HAP-1 (cell line): ENCODE results near the gene TAF11L3.
"Not testable (repeated sequence)": the region's sequence is repeated elsewhere in the genome, so short reads cannot be mapped to it uniquely, and the experiment has no call there.

Experiments used
- DNase-seq, 2 experiments: peaks; one replicate each; pipeline ENCODE4 v3.0.0-alpha.2; 2016 to 2020; ENCODE audit warnings: low spot score in 2 of 2
- H3K27me3 ChIP-seq: fragments of 250-450 bp; sonication (Bioruptor Pico); 2 replicates; pipeline ENCODE4 v1.5.1; 2020; ENCODE audit warnings: low read depth, mild to moderate bottlenecking, moderate library complexity
- H3K36me3 ChIP-seq: fragments of 250-450 bp; sonication (Bioruptor Pico); replicated peaks from 2 replicates; pipeline ENCODE4 v1.5.1; 2020; ENCODE audit warnings: mild to moderate bottlenecking
- H3K4me1 ChIP-seq: fragments of 250-450 bp; sonication (Bioruptor Pico); 2 replicates; pipeline ENCODE4 v1.5.1; 2020; ENCODE audit warnings: mild to moderate bottlenecking
- H3K4me3 ChIP-seq: fragments of 250-450 bp; sonication (Bioruptor Pico); 2 replicates; pipeline ENCODE4 v1.5.1; 2020; ENCODE audit warnings: mild to moderate bottlenecking, moderate library complexity
- H3K9me3 ChIP-seq: fragments of 250-450 bp; sonication (Bioruptor Pico); 2 replicates; pipeline ENCODE4 v1.5.1; 2020; ENCODE audit warnings: mild to moderate bottlenecking, moderate library complexity
- in situ Hi-C: fragments of 300-500 bp; cut with MboI; formaldehyde crosslinking; loops from 3 replicates; pipeline ENCODE4 v1.14.3; 2020; ENCODE audit warnings: low sequenced_read_pairs, inconsistent platforms, mixed read lengths

TAF11L3 gene

DNA sequence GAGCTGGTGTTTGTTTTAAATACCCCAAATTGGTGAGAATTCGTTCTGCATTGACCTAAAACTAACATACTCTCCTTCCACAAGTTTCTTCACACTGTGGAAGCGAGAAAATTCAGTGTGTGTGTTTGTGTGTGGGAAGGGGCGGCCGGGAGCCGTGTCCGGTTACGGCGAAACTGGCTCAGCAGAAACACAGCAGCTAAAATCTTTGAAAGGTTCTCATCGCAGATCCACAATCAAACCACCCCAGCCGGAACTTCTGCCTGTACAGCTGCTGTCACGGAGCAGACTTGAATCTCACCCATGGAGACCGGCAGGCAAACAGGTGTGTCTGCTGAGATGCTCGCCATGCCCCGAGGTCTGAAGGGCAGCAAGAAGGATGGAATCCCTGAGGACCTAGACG is at the start of gene TAF11L3:
TSS of gene TAF11L3 (plus strand) at position 301 of the 400 bp plus-strand sequence.
- H3K4me1 ChIP-seq, H3K4me3 ChIP-seq, H3K27me3 ChIP-seq, DNase-seq, H3K9me3 ChIP-seq, in situ Hi-C loops, H3K36me3 ChIP-seq: not testable (repeated sequence)

GRCh38 chr5:17470064-17470463 is 48.1 kb upstream of the TAF11L3 start:
- Histone ChIP-seq H3K4me1 (no peaks in the 10 kb centered on the region), H3K27me3 (no peaks in the 10 kb centered on the region), H3K4me3 (no peak overlapping the region), H3K9me3 (no peaks in the 10 kb centered on the region), H3K36me3 (no peaks in the 10 kb centered on the region)
- DNase-seq, result no peak
- in situ Hi-C loops, result no loop called here

GRCh38 chr5:17475064-17475463 is 43.1 kb upstream of the TAF11L3 start:
- in situ Hi-C loops, H3K4me3 ChIP-seq, H3K27me3 ChIP-seq, DNase-seq, H3K4me1 ChIP-seq, H3K36me3 ChIP-seq, H3K9me3 ChIP-seq: not testable (repeated sequence)

GRCh38 chr5:17477043-17477442 is 41.1 kb upstream of the TAF11L3 start:
- no peak overlapping the region for H3K4me3 ChIP-seq
- in situ Hi-C loops, result no loop called here
- no peak for DNase-seq

DNA sequence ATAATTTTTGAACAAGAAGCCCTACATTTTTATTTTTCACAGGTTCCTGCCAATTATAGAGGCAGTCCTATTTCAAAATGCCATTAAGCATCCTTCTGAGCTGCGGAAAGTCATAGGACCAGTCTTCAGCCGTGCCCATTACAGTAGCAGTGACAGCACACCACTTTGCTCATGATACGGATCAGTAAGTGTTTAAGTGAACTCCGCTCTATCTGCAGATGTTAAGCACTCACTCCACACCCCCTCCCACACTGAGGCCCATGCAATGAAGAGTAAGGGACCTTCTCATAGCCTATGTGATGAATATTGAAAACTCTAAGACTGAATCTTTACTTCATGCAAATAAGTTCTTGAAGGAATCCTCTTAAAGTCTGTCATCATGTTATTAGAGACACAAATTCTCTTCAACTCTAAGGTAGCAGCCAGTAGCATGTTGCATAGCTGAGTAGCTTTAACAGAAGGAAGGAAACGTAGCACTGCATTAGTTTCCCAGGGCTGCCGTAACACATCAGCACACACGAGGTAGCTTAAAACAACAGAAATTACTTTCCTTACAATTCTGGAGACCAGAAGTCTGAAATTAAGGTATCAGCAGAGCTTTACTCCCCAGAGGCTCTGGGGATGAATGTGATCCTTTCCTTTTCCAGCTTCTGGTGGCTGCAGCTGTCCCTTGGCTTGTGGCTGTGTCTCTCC is 40.4 kb upstream of the TAF11L3 start:
- no peak for DNase-seq
- H3K36me3 ChIP-seq, result no peaks in the 10 kb centered on the region
- in situ Hi-C loops, result no loop called here
- no peaks in the 10 kb centered on the region; the same call in 1 of the 2 replicates for H3K27me3 ChIP-seq
- H3K4me1 ChIP-seq, result no peaks in the 10 kb centered on the region
- no peak overlapping the region for H3K4me3 ChIP-seq
- H3K9me3 ChIP-seq, result no peaks in the 10 kb centered on the region

More at GRCh38 chr5:17477043-17477442, 41.1 kb upstream of the TAF11L3 start:
- H3K4me1 ChIP-seq, result no peaks in the 10 kb centered on the region
- H3K36me3 ChIP-seq, result no peaks in the 10 kb centered on the region
- H3K9me3 ChIP-seq, result no peaks in the 10 kb centered on the region
- H3K27me3 ChIP-seq, result no peaks in the 10 kb centered on the region; the same call in 1 of the 2 replicates

- Histone ChIP-seq H3K36me3 (no peaks in the 10 kb centered on the region), H3K27me3 (no peaks in the 10 kb centered on the region; the same call in none of the 2 replicates), H3K4me1 (no peaks in the 10 kb centered on the region), H3K9me3 (no peaks in the 10 kb centered on the region), H3K4me3 (no peak overlapping the region)
- in situ Hi-C loops, result no loop called here
- no peak for DNase-seq
Observed at GRCh38 chr5:17481378-17481777, 36.8 kb upstream of the TAF11L3 start.

GRCh38 chr5:17482790-17483189 is 35.4 kb upstream of the TAF11L3 start:
- Histone ChIP-seq H3K27me3 (no peaks in the 10 kb centered on the region; the same call in none of the 2 replicates), H3K36me3 (no peaks in the 10 kb centered on the region), H3K4me1 (no peaks in the 10 kb centered on the region), H3K9me3 (no peaks in the 10 kb centered on the region), H3K4me3 (no peak overlapping the region)
- in situ Hi-C loops, result no loop called here
- DNase-seq, result no peak

- in situ Hi-C loops, H3K4me1 ChIP-seq, H3K9me3 ChIP-seq, H3K36me3 ChIP-seq, H3K27me3 ChIP-seq, DNase-seq, H3K4me3 ChIP-seq: not testable (repeated sequence)
Observed at GRCh38 chr5:17486464-17487173, 31.5 kb upstream of the TAF11L3 start.

DNA sequence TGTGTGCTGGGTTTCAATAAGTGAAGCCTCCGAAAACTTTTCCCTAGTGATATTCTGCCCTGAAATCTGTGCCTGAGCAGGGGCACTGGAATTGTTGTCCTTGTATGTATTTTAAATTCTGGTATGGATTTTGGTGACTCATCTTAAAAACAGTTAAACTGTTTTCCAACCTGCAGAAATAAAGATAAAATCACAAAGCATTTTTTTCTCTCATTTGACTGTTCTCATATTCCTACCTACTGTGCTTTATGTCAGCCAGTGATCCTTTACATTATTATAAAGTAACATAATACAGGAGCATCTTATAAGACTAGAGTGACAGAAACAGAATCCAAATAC is 31.0 kb upstream of the TAF11L3 start:
- H3K36me3 ChIP-seq, result no peaks in the 10 kb centered on the region
- no peak overlapping the region for H3K4me3 ChIP-seq
- no peaks in the 10 kb centered on the region for H3K9me3 ChIP-seq
- no peaks in the 10 kb centered on the region; the same call in 1 of the 2 replicates for H3K27me3 ChIP-seq
- in situ Hi-C loops, result no loop called here
- no peaks in the 10 kb centered on the region for H3K4me1 ChIP-seq
- no peak for DNase-seq

DNA sequence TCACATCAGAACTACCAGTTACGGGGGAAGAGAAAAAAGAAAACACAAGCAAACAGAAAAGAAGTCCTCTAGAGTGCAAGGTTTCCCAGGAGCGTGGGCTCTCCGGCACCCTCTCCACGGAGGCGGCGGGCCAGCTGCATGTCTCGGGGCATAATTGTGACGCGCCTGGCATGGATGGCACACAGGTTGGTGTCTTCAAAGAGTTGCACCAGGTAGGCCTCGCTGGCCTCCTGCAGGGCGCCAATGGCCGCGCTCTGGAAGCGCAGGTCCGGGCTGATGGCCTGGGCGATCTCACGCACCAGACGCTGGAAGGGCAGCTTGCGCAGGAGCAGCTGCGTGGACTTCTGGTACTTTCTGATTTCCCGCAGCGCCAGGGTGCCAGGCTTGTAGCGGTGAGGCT is 26.9 kb upstream of the TAF11L3 start:
- H3K4me3 ChIP-seq, H3K4me1 ChIP-seq, in situ Hi-C loops, H3K36me3 ChIP-seq, DNase-seq, H3K9me3 ChIP-seq, H3K27me3 ChIP-seq: not testable (repeated sequence)

GRCh38 chr5:17492770-17493169 is 25.4 kb upstream of the TAF11L3 start:
- in situ Hi-C loops, result no loop called here
- no peaks in the 10 kb centered on the region for H3K4me1 ChIP-seq
- H3K4me3 ChIP-seq, result no peak overlapping the region

GRCh38 chr5:17497446-17497845 is 20.7 kb upstream of the TAF11L3 start:
- Histone ChIP-seq H3K36me3 (no peaks in the 10 kb centered on the region), H3K27me3 (no peaks in the 10 kb centered on the region), H3K4me1 (no peaks in the 10 kb centered on the region), H3K4me3 (no peak overlapping the region), H3K9me3 (no peaks in the 10 kb centered on the region)
- no peak for DNase-seq
- in situ Hi-C loops, result no loop called here

More at GRCh38 chr5:17492770-17493169, 25.4 kb upstream of the TAF11L3 start:
- no peaks in the 10 kb centered on the region for H3K27me3 ChIP-seq
- no peaks in the 10 kb centered on the region for H3K36me3 ChIP-seq
- no peak for DNase-seq
- no peaks in the 10 kb centered on the region for H3K9me3 ChIP-seq

DNA sequence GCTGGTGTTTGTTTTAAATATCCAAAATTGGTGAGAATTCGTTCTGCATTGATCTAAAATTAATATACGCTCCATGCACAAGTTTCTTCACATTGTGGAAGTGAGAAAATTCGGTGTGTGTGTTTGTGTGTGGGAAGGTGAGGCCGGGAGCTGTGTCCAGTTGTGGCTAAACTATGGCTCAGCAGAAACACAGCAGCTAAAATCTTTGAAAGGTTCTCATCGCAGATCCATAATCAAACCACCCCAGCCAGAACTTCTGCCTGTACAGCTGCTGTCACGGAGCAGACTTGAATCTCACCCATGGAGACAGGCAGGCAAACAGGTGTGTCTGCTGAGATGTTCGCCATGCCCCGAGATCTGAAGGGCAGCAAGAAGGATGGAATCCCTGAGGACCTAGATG is 20.2 kb upstream of the TAF11L3 start, which contains the start of gene TAF11L2:
TSS of gene TAF11L2 (plus strand) at position 301 of the 400 bp plus-strand sequence.
- DNase-seq, in situ Hi-C loops, H3K4me3 ChIP-seq, H3K4me1 ChIP-seq, H3K9me3 ChIP-seq, H3K27me3 ChIP-seq, H3K36me3 ChIP-seq: not testable (repeated sequence)

GRCh38 chr5:17511775-17512325 is 6.3 kb upstream of the TAF11L3 start:
- in situ Hi-C loops, result no loop called here
- Histone ChIP-seq H3K4me3 (no peak overlapping the region), H3K27me3 (no peaks in the 10 kb centered on the region)

More at GRCh38 chr5:17511775-17512325, 6.3 kb upstream of the TAF11L3 start:
- Histone ChIP-seq H3K9me3 (no peaks in the 10 kb centered on the region), H3K36me3 (no peaks in the 10 kb centered on the region), H3K4me1 (no peaks in the 10 kb centered on the region)
- DNase-seq, result no peak
